Erythroblast (primary cell): Measurements from ENCODE around the gene APAF1.
A peak's percentile ranks its signal among the peaks of the same experiment; 100 is the strongest.

Experiments
- DNase-seq, 2 experiments: peaks; one replicate each; lab custom pipeline; 2025; lab: John Stamatoyannopoulos, UW
- GATA1 ChIP-seq: IDR thresholded peaks from 2 replicates; pipeline ENCODE4 v1.6.1; 2011; ENCODE audit warnings: low read depth, mild to moderate bottlenecking, control low read depth, low read length, moderate library complexity
- POLR2A ChIP-seq: IDR thresholded peaks from 2 replicates; pipeline ENCODE4 v1.6.1; 2011; ENCODE audit warnings: mild to moderate bottlenecking, low read length

The APAF1 gene

GRCh38 chr12:98686603-98687002 is 41.5 kb downstream of the APAF1 start:
- no peak for DNase-seq
- no peak for TF ChIP-seq POLR2A
- TF ChIP-seq GATA1, result no peak

GRCh38 chr12:98691351-98691750 is 46.3 kb downstream of the APAF1 start:
- TF ChIP-seq GATA1, result no peak
- no peak for TF ChIP-seq POLR2A
- DNase-seq, result no peak

GRCh38 chr12:98696036-98696646 is 51.1 kb downstream of the APAF1 start:
- DNase-seq, result no peak
- TF ChIP-seq POLR2A (no peak), GATA1 (no peak)

- TF ChIP-seq GATA1 (no peak), POLR2A (no peak)
- no peak for DNase-seq
Measured at GRCh38 chr12:98697209-98697608, 52.1 kb downstream of the APAF1 start.

GRCh38 chr12:98698603-98699463 is 53.7 kb downstream of the APAF1 start:
- no peak for TF ChIP-seq GATA1
- no peak for TF ChIP-seq POLR2A
- peak; percentile 51 to 56 for DNase-seq

- DNase-seq, result no peak
- TF ChIP-seq GATA1 (no peak), POLR2A (no peak)
Measured at GRCh38 chr12:98699586-98699985, 54.5 kb downstream of the APAF1 start.

- TF ChIP-seq GATA1, result no peak
- TF ChIP-seq POLR2A, result no peak
- DNase-seq, result no peak
Measured at GRCh38 chr12:98701166-98701565, 56.1 kb downstream of the APAF1 start.

GRCh38 chr12:98709022-98709421 is 63.9 kb downstream of the APAF1 start:
- DNase-seq, result no peak
- TF ChIP-seq GATA1 (no peak), POLR2A (no peak)

GRCh38 chr12:98714426-98714825 is 69.3 kb downstream of the APAF1 start:
- no peak for DNase-seq
- TF ChIP-seq POLR2A, result no peak
- no peak for TF ChIP-seq GATA1

GRCh38 chr12:98719515-98720504 is 74.7 kb downstream of the APAF1 start:
- DNase-seq, result no peak
- TF ChIP-seq POLR2A, result no peak
- no peak for TF ChIP-seq GATA1

GRCh38 chr12:98721204-98721702 is 76.2 kb downstream of the APAF1 start:
- no peak for TF ChIP-seq POLR2A
- TF ChIP-seq GATA1, result no peak
- DNase-seq, result no peak

- TF ChIP-seq POLR2A, result no peak
- no peak for DNase-seq
Measured at GRCh38 chr12:98724384-98725155, 79.5 kb downstream of the APAF1 start.

- no peak for TF ChIP-seq POLR2A
- TF ChIP-seq GATA1, result no peak
- DNase-seq, result peak; percentile 50 to 57
Measured at GRCh38 chr12:98725476-98726247, 80.6 kb downstream of the APAF1 start.
